CD4-positive, alpha-beta T cell (primary cell): ENCODE data around the gene EGFR. TPM values are rescaled to one million over a fixed set of nuclear protein-coding genes. Genes with fewer than 3 reads are reported as not detected.

ENCODE experiments used
- ATAC-seq: fragments of 200-7000 bp; cut with Tn5 transposase; one replicate; pipeline ENCODE4 v1.10.0; 2022; ENCODE audit warnings: mild to moderate bottlenecking; ENCODE audit not compliant: poor library complexity
- CTCF ChIA-PET: fragments of 350-600 bp; sonication (Branson Sonifier 250); formaldehyde crosslinking; loops from one replicate; lab custom pipeline; 2021; ENCODE audit warnings: antibody characterized with exemption, inconsistent platforms; lab: Charles Lee
- POLR2A ChIA-PET: fragments of 350-600 bp; sonication (Branson Sonifier 250); formaldehyde crosslinking; loops from one replicate; lab custom pipeline; 2021; ENCODE audit warnings: antibody characterized with exemption, inconsistent platforms; lab: Charles Lee
- DNase-seq, 14 experiments: peaks; one replicate each; pipeline ENCODE4 v3.0.0-alpha.2; 2013 to 2020; ENCODE audit warnings: mixed read lengths in 2 of 14
- H3K27ac ChIP-seq, 2 donors: one replicate each; pipeline versions ENCODE4 v1.5.1 to v1.7.0; 2013; ENCODE audit warnings: low read length in 2 of 2, low read depth in 1 of 2, mild to moderate bottlenecking in 1 of 2
- H3K27me3 ChIP-seq, 2 experiments: 1 replicate in 1 of 2; 2 replicates in 1 of 2; pipeline versions ENCODE4 v1.6.1 to v1.7.0; 2013; ENCODE audit warnings: low read length in 2 of 2, control low read depth in 1 of 2, mild to moderate bottlenecking in 1 of 2, moderate library complexity in 1 of 2; ENCODE audit not compliant: insufficient read depth in 2 of 2, control insufficient read depth in 1 of 2
- H3K36me3 ChIP-seq: one replicate; pipeline ENCODE4 v1.6.1; 2013; ENCODE audit warnings: low read length, control low read depth; ENCODE audit not compliant: insufficient read depth
- H3K4me1 ChIP-seq: one replicate; pipeline ENCODE4 v1.6.1; 2013; ENCODE audit warnings: low read length, control low read depth; ENCODE audit not compliant: insufficient read depth
- H3K4me3 ChIP-seq: one replicate; pipeline ENCODE4 v1.5.1; 2013; ENCODE audit warnings: mild to moderate bottlenecking, low read length, moderate library complexity
- H3K9me3 ChIP-seq, 2 experiments: 1 replicate in 1 of 2; 2 replicates in 1 of 2; pipeline versions ENCODE4 v1.6.1 to v1.7.0; 2013; ENCODE audit warnings: low read length in 2 of 2, mild to moderate bottlenecking in 2 of 2, control low read depth in 1 of 2, moderate library complexity in 1 of 2; ENCODE audit not compliant: control insufficient read depth in 1 of 2, insufficient read depth in 1 of 2
- H3K27ac Mint-ChIP-seq: one replicate; pipeline ENCODE4 v1.8.0; 2020; ENCODE audit warnings: mixed read lengths
- H3K27me3 Mint-ChIP-seq: one replicate; pipeline ENCODE4 v1.8.0; 2021; ENCODE audit warnings: mixed read lengths
- H3K36me3 Mint-ChIP-seq: one replicate; pipeline ENCODE4 v1.8.0; 2021; ENCODE audit warnings: low read depth, mixed read lengths
- H3K4me1 Mint-ChIP-seq: one replicate; pipeline ENCODE4 v1.8.0; 2021; ENCODE audit warnings: low read depth, mixed read lengths
- H3K4me3 Mint-ChIP-seq: one replicate; pipeline ENCODE4 v1.8.0; 2020; ENCODE audit warnings: mild to moderate bottlenecking, mixed read lengths
- H3K9me3 Mint-ChIP-seq: one replicate; pipeline ENCODE4 v1.8.0; 2020; ENCODE audit warnings: mixed read lengths
- CTCF ChIP-seq: fragments of 200-600 bp; IDR thresholded peaks from one replicate; pipeline ENCODE4 v1.8.0; 2022; ENCODE audit warnings: antibody characterized with exemption, mild to moderate bottlenecking
- intact Hi-C, 2 experiments: fragments of 100-400 bp; cut with DNase I in 1 of 2; cut with micrococcal nuclease in 1 of 2; formaldehyde crosslinking; loops; one replicate each; pipeline versions ENCODE4 v1.15.1 to v1.9.0; 2023 to 2025; cut with DNase I, micrococcal nuclease
- total RNA-seq, 174 experiments: library from RNA in 2 of 174; stranded (reverse) in 2 of 174; gene quantifications; one replicate each; pipeline ENCODE4 v1.2.3 and lab custom pipeline; 2021 to 2026

EGFR gene
- total RNA-seq, 2 experiments from 2014 or later: not detected

- no peak for TF ChIP-seq CTCF
- H3K9me3 ChIP-seq: peaks cover 6 to 8% of the 10 kb centered on the region in 2 experiments
- H3K27ac ChIP-seq: no peak overlapping the region
- CTCF ChIA-PET: no interaction called here
- H3K36me3 ChIP-seq: no peaks in the 10 kb centered on the region
- H3K4me1 Mint-ChIP-seq: no peaks in the 10 kb centered on the region
- intact Hi-C loops: no loop called here
- DNase-seq: no peak
- no peaks in the 10 kb centered on the region for H3K4me1 ChIP-seq
- no peak overlapping the region for H3K4me3 ChIP-seq
- H3K4me3 Mint-ChIP-seq: no peak overlapping the region
- H3K27ac Mint-ChIP-seq: no peak overlapping the region
- H3K9me3 Mint-ChIP-seq: peaks cover 6% of the 10 kb centered on the region
- H3K27me3 ChIP-seq: peaks cover 0 to 3% of the 10 kb centered on the region in 2 experiments
- no peaks in the 10 kb centered on the region for H3K36me3 Mint-ChIP-seq
- POLR2A ChIA-PET: no interaction called here
- no peak for ATAC-seq
- H3K27me3 Mint-ChIP-seq: peaks cover 24% of the 10 kb centered on the region
These were observed 121.6 kb downstream of the EGFR start for GRCh38 chr7:55140221-55140940.

GRCh38 chr7:55140941-55141278 lies 122.1 kb downstream of the EGFR start:
- Histone ChIP-seq H3K27me3 (peaks cover 0 to 3% of the 10 kb centered on the region in 2 experiments), H3K4me3 (no peak overlapping the region), H3K36me3 (no peaks in the 10 kb centered on the region), H3K4me1 (no peaks in the 10 kb centered on the region), H3K27ac (no peak overlapping the region), H3K9me3 (peaks cover 6 to 8% of the 10 kb centered on the region in 2 experiments)
- Mint-ChIP-seq H3K27ac (no peak overlapping the region), H3K27me3 (peaks cover 30% of the 10 kb centered on the region), H3K36me3 (no peaks in the 10 kb centered on the region), H3K4me3 (no peak overlapping the region), H3K4me1 (no peaks in the 10 kb centered on the region), H3K9me3 (peaks cover 6% of the 10 kb centered on the region)
- no peak for DNase-seq
- no peak for ATAC-seq
- ChIA-PET POLR2A (no interaction called here), CTCF (no interaction called here)
- intact Hi-C loops: no loop called here
- TF ChIP-seq CTCF: no peak

DNA sequence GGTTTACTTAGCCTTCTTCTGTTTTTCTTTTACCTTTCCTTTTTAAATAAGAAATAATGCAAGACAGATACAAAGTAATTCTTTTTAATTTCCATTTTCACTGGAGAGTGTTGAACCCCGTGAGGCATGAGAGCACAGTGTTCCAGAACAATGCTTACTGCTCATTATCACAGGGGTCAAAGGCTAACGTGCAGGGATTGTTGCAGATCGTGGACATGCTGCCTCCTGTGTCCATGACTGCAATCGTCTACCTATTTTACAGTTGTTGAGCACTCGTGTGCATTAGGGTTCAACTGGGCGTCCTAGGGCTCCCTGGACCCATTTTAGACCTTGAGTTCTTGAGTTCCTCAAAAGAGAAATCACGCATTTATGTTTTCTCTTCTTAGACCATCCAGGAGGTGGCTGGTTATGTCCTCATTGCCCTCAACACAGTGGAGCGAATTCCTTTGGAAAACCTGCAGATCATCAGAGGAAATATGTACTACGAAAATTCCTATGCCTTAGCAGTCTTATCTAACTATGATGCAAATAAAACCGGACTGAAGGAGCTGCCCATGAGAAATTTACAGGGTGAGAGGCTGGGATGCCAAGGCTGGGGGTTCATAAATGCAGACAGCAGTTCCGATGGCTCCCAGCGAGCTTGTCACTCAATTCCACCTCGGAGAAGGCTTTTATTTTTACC lies 124.2 kb downstream of the EGFR start:
- DNase-seq: no peak
- ChIA-PET CTCF (no interaction called here), POLR2A (no interaction called here)
- Mint-ChIP-seq H3K27me3 (peaks cover 37% of the 10 kb centered on the region), H3K4me3 (no peak overlapping the region), H3K27ac (no peak overlapping the region), H3K36me3 (no peaks in the 10 kb centered on the region), H3K4me1 (no peaks in the 10 kb centered on the region), H3K9me3 (peaks cover 6% of the 10 kb centered on the region)
- Histone ChIP-seq H3K4me3 (no peak overlapping the region), H3K27ac (no peak overlapping the region), H3K4me1 (no peaks in the 10 kb centered on the region), H3K36me3 (no peaks in the 10 kb centered on the region), H3K27me3 (peaks cover 0 to 9% of the 10 kb centered on the region in 2 experiments), H3K9me3 (peaks cover 6 to 19% of the 10 kb centered on the region in 2 experiments)
- no peak for ATAC-seq
- intact Hi-C loops: no loop called here
- TF ChIP-seq CTCF: no peak
